H9 (cell line): Measurements from ENCODE around the gene STK32B. TPM values are rescaled to one million over a fixed set of nuclear protein-coding genes. Genes with fewer than 3 reads are reported as not detected.

Experiments
- DNase-seq: peaks from one replicate; pipeline ENCODE4 v3.0.0-alpha.2; 2017
- H2AFZ ChIP-seq: one replicate; pipeline ENCODE4 v1.6.1; 2013; ENCODE audit warnings: mild to moderate bottlenecking, low read length, control low read depth, moderate library complexity
- H2AK5ac ChIP-seq: 2 replicates; pipeline ENCODE4 v1.6.1; 2013; ENCODE audit warnings: low read length, control low read depth, mixed read lengths; ENCODE audit not compliant: insufficient read length
- H2BK120ac ChIP-seq: one replicate; pipeline ENCODE4 v1.6.1; 2013; ENCODE audit warnings: low read depth, mild to moderate bottlenecking, low read length, control low read depth, inconsistent platforms; ENCODE audit not compliant: poor library complexity, severe bottlenecking
- H2BK12ac ChIP-seq: 2 replicates; pipeline ENCODE4 v1.6.1; 2013; ENCODE audit warnings: low read length, control low read depth, mixed read lengths, low read depth; ENCODE audit not compliant: insufficient read length
- H2BK15ac ChIP-seq: 2 replicates; pipeline ENCODE4 v1.6.1; 2013; ENCODE audit warnings: low read depth, low read length, control low read depth
- H2BK20ac ChIP-seq: one replicate; pipeline ENCODE4 v1.6.1; 2013; ENCODE audit warnings: low read depth, mild to moderate bottlenecking, low read length, control low read depth, inconsistent platforms; ENCODE audit not compliant: poor library complexity, severe bottlenecking
- H2BK5ac ChIP-seq: 2 replicates; pipeline ENCODE4 v1.6.1; 2013; ENCODE audit warnings: low read length, control low read depth, mixed read lengths; ENCODE audit not compliant: insufficient read length
- H3K14ac ChIP-seq: 2 replicates; pipeline ENCODE4 v1.6.1; 2013; ENCODE audit warnings: low read length, control low read depth; ENCODE audit not compliant: insufficient read depth
- H3K18ac ChIP-seq: 2 replicates; pipeline ENCODE4 v1.6.1; 2013; ENCODE audit warnings: low read depth, mild to moderate bottlenecking, mixed read lengths, low read length, control low read depth; ENCODE audit not compliant: insufficient read length
- H3K23ac ChIP-seq: 2 replicates; pipeline ENCODE4 v1.6.1; 2013; ENCODE audit warnings: low read length, control low read depth, mixed read lengths, low read depth; ENCODE audit not compliant: insufficient read length
- H3K23me2 ChIP-seq: 2 replicates; pipeline ENCODE4 v1.6.1; 2013; ENCODE audit warnings: low read depth, mild to moderate bottlenecking, mixed read lengths, low read length, control low read depth; ENCODE audit not compliant: insufficient read length, poor library complexity, severe bottlenecking
- H3K27ac ChIP-seq: 2 replicates; pipeline ENCODE4 v1.5.1; 2013; ENCODE audit warnings: low read length, control low read depth, mixed read lengths, low read depth; ENCODE audit not compliant: insufficient read length
- H3K27me3 ChIP-seq: 2 replicates; pipeline ENCODE4 v1.6.1; 2013; ENCODE audit warnings: low read length, control low read depth, inconsistent platforms; ENCODE audit not compliant: insufficient read depth
- H3K4ac ChIP-seq: 2 replicates; pipeline ENCODE4 v1.6.1; 2013; ENCODE audit warnings: low read depth, mild to moderate bottlenecking, control low read depth, inconsistent platforms, low read length, moderate library complexity
- H3K4me1 ChIP-seq: 2 replicates; pipeline ENCODE4 v1.6.1; 2013; ENCODE audit warnings: low read length, control low read depth, inconsistent platforms; ENCODE audit not compliant: insufficient read depth
- H3K4me2 ChIP-seq: 2 replicates; pipeline ENCODE4 v1.6.1; 2013; ENCODE audit warnings: low read length, control low read depth, mixed read lengths; ENCODE audit not compliant: insufficient read length, insufficient read depth
- H3K56ac ChIP-seq: 2 replicates; pipeline ENCODE4 v1.6.1; 2013; ENCODE audit warnings: low read depth, mild to moderate bottlenecking, mixed read lengths, low read length, control low read depth; ENCODE audit not compliant: insufficient read length
- H3K79me1 ChIP-seq: 2 replicates; pipeline ENCODE4 v1.6.1; 2013; ENCODE audit warnings: low read depth, mild to moderate bottlenecking, moderate library complexity, low read length, control low read depth, inconsistent platforms; ENCODE audit not compliant: insufficient read depth, poor library complexity, severe bottlenecking
- H3K79me2 ChIP-seq: 2 replicates; pipeline ENCODE4 v1.6.1; 2013; ENCODE audit warnings: low read length, control low read depth, inconsistent platforms; ENCODE audit not compliant: insufficient read depth
- H3K9ac ChIP-seq: 2 replicates; pipeline ENCODE4 v1.6.1; 2013; ENCODE audit warnings: low read length, control low read depth, mixed read lengths; ENCODE audit not compliant: insufficient read length; ENCODE audit errors: extremely low read depth
- H3K9me3 ChIP-seq: one replicate; pipeline ENCODE4 v1.6.1; 2013; ENCODE audit warnings: low read depth, low read length, inconsistent platforms; ENCODE audit not compliant: control insufficient read depth
- H3T11ph ChIP-seq: one replicate; pipeline ENCODE4 v1.6.1; 2013; ENCODE audit warnings: mild to moderate bottlenecking, low read length, control low read depth, inconsistent platforms
- H4K20me1 ChIP-seq: one replicate; pipeline ENCODE4 v1.6.1; 2013; ENCODE audit not compliant: control insufficient read depth, insufficient read length, insufficient read depth
- H4K5ac ChIP-seq: 2 replicates; pipeline ENCODE4 v1.6.1; 2013; ENCODE audit warnings: low read depth, mild to moderate bottlenecking, mixed read lengths, low read length, control low read depth; ENCODE audit not compliant: insufficient read length
- H4K8ac ChIP-seq: replicated peaks from 2 replicates; pipeline ENCODE4 v1.6.1; 2013; ENCODE audit warnings: low read length, control low read depth, mixed read lengths, low read depth; ENCODE audit not compliant: insufficient read length
- H4K91ac ChIP-seq: 2 replicates; pipeline ENCODE4 v1.6.1; 2013; ENCODE audit warnings: low read depth, mild to moderate bottlenecking, moderate library complexity, mixed read lengths, low read length, control low read depth; ENCODE audit not compliant: insufficient read length
- H3K27ac Mint-ChIP-seq, 3 experiments: 2 replicates in 2 of 3; 3 replicates in 1 of 3; pipeline ENCODE4 v1.8.0; 2020 to 2021; ENCODE audit warnings: mixed read lengths in 3 of 3, mild to moderate bottlenecking in 1 of 3, moderate library complexity in 1 of 3
- H3K27me3 Mint-ChIP-seq: 2 replicates; pipeline ENCODE4 v1.8.0; 2021; ENCODE audit warnings: low read depth, mild to moderate bottlenecking, moderate library complexity, mixed read lengths
- H3K36me3 Mint-ChIP-seq, 3 experiments: 2 replicates in 2 of 3; 3 replicates in 1 of 3; pipeline ENCODE4 v1.8.0; 2020 to 2021; ENCODE audit warnings: low read depth in 3 of 3, mixed read lengths in 3 of 3; ENCODE audit not compliant: insufficient read depth in 1 of 3
- H3K4me1 Mint-ChIP-seq, 2 experiments: 2 replicates each; pipeline ENCODE4 v1.8.0; 2020; ENCODE audit warnings: mixed read lengths in 2 of 2
- H3K4me3 Mint-ChIP-seq, 2 experiments: 2 replicates in 1 of 2; 3 replicates in 1 of 2; pipeline ENCODE4 v1.8.0; 2020 to 2021; ENCODE audit warnings: mild to moderate bottlenecking in 2 of 2, mixed read lengths in 2 of 2, moderate library complexity in 1 of 2
- H3K9me3 Mint-ChIP-seq, 2 experiments: 2 replicates in 1 of 2; 3 replicates in 1 of 2; pipeline ENCODE4 v1.8.0; 2020; ENCODE audit warnings: mild to moderate bottlenecking in 2 of 2, mixed read lengths in 2 of 2, moderate library complexity in 1 of 2
- WGBS: extraction: QIAGEN DNeasy Blood & Tissue Kit; methylation state at CpG from one replicate; pipeline ENCODE4 v1.1.7; 2013; ENCODE audit warnings: missing lambda C conversion rate, low lambda C conversion rate, mixed read lengths; ENCODE audit not compliant: insufficient read length; ENCODE audit errors: extremely low coverage; 5-methylcytosine and 5-hydroxymethylcytosine counted together
- total RNA-seq: library from RNA; stranded (reverse); gene quantifications from 2 replicates; pipeline ENCODE4 v1.2.1, GENCODE V29; 2021
- TF ChIP-seq, protein P1 (sequence below): fragments of 200-600 bp; sonication (generic); conservative IDR thresholded peaks from 3 replicates; pipeline ENCODE4 v1.8.0; 2021; ENCODE audit warnings: antibody characterized with exemption, mild to moderate bottlenecking

The STK32B gene
- total RNA-seq, 1 experiment from 2014 or later, result 1.0 TPM

DNA sequence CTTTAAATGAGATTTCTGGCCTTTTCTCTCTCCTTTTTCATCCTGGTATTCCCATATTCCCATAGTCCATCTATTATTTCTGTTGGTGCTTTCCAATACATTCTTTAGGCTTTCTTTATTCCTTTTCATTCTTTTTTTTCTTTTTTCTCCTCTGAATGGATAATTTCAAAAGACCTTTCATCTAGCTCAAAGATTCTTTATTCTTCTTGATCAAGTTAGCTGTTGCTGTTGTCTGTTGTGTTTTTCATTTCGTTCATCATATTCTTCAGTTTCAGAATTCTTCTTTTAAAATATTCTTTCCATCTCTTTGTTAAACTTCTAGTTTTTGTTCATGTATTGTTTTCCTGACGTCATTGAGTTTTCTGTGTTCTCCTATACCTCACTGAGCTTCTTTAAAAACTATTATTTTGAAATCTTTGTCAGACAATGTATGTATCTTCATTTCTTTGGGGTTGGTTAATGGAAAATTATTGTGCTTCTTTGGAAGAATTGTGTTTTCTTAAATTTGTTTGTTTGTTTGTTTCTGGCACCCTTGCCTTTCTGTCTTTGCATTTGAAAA lies 30.2 kb downstream of the STK32B start:
- Mint-ChIP-seq H3K36me3 (peaks cover 2 to 10% (median 4%) of the 10 kb centered on the region in 3 experiments; a peak in 4 of 7 replicates), H3K9me3 (peaks cover 10 to 21% of the 10 kb centered on the region in 2 experiments), H3K27ac (no peak overlapping the region), H3K4me3 (no peak overlapping the region), H3K27me3 (no peaks in the 10 kb centered on the region; the same call in 1 of the 2 replicates), H3K4me1 (peaks cover 3 to 5% of the 10 kb centered on the region in 2 experiments; a peak in 2 of 4 replicates)
- H3K23me2 ChIP-seq, result no peaks in the 10 kb centered on the region
- H3K79me2 ChIP-seq, result no peaks in the 10 kb centered on the region
- H3K9me3 ChIP-seq, result peaks cover 9% of the 10 kb centered on the region
- TF ChIP-seq, protein P1, sequence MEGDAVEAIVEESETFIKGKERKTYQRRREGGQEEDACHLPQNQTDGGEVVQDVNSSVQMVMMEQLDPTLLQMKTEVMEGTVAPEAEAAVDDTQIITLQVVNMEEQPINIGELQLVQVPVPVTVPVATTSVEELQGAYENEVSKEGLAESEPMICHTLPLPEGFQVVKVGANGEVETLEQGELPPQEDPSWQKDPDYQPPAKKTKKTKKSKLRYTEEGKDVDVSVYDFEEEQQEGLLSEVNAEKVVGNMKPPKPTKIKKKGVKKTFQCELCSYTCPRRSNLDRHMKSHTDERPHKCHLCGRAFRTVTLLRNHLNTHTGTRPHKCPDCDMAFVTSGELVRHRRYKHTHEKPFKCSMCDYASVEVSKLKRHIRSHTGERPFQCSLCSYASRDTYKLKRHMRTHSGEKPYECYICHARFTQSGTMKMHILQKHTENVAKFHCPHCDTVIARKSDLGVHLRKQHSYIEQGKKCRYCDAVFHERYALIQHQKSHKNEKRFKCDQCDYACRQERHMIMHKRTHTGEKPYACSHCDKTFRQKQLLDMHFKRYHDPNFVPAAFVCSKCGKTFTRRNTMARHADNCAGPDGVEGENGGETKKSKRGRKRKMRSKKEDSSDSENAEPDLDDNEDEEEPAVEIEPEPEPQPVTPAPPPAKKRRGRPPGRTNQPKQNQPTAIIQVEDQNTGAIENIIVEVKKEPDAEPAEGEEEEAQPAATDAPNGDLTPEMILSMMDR, result no peak
- no peak overlapping the region for H3K4me2 ChIP-seq
- no peak overlapping the region for H4K8ac ChIP-seq
- no peak overlapping the region for H3K18ac ChIP-seq
- no peak for DNase-seq
- H3K56ac ChIP-seq, result no peak overlapping the region
- no peak overlapping the region for H2BK15ac ChIP-seq
- no peak overlapping the region for H2BK12ac ChIP-seq
- no peak overlapping the region for H3K23ac ChIP-seq
- H2BK120ac ChIP-seq, result no peak overlapping the region
- no peak overlapping the region for H2BK5ac ChIP-seq
- H3T11ph ChIP-seq, result no peak overlapping the region
- H4K20me1 ChIP-seq, result no peaks in the 10 kb centered on the region
- no peak overlapping the region for H3K14ac ChIP-seq
- H4K91ac ChIP-seq, result no peak overlapping the region
- no peaks in the 10 kb centered on the region for H3K79me1 ChIP-seq
- H3K4ac ChIP-seq, result no peak overlapping the region
- no peaks in the 10 kb centered on the region for H3K27me3 ChIP-seq
- no peak overlapping the region for H4K5ac ChIP-seq
- WGBS, result no CpG with 5 or more reads among the region's 2 CpGs
- H3K27ac ChIP-seq, result no peak overlapping the region
- no peak overlapping the region for H2AK5ac ChIP-seq
- H2AFZ ChIP-seq, result no peak overlapping the region
- H3K9ac ChIP-seq, result no peak overlapping the region
- no peak overlapping the region for H2BK20ac ChIP-seq
- no peaks in the 10 kb centered on the region for H3K4me1 ChIP-seq
